Muscle layer of colon (tissue), 2 donors: ENCODE data around the gene QRFP.
"Not testable (repeated sequence)": the region's sequence is repeated elsewhere in the genome, so short reads cannot be mapped to it uniquely, and the experiment has no call there.

Source experiments
- H3K27ac ChIP-seq: one replicate; pipeline ENCODE4 v1.7.0; 2013; ENCODE audit warnings: low read depth, mild to moderate bottlenecking, low read length, moderate library complexity
- H3K27me3 ChIP-seq, 2 donors: one replicate each; pipeline ENCODE4 v1.7.0; 2013; ENCODE audit warnings: low read length in 2 of 2, mild to moderate bottlenecking in 2 of 2; ENCODE audit not compliant: insufficient read depth in 2 of 2, control insufficient read depth in 1 of 2
- H3K36me3 ChIP-seq: one replicate; pipeline ENCODE4 v1.7.0; 2013; ENCODE audit warnings: mild to moderate bottlenecking, low read length; ENCODE audit not compliant: insufficient read depth
- H3K4me1 ChIP-seq: one replicate; pipeline ENCODE4 v1.7.0; 2013; ENCODE audit warnings: mild to moderate bottlenecking, low read length; ENCODE audit not compliant: insufficient read depth
- H3K4me3 ChIP-seq, 2 donors: one replicate each; pipeline ENCODE4 v1.7.0; 2013; ENCODE audit warnings: low read length in 2 of 2, low read depth in 1 of 2, mild to moderate bottlenecking in 1 of 2, moderate library complexity in 1 of 2
- H3K9ac ChIP-seq: one replicate; pipeline ENCODE4 v1.7.0; 2013; ENCODE audit warnings: low read length
- H3K9me3 ChIP-seq: one replicate; pipeline ENCODE4 v1.7.0; 2013; ENCODE audit warnings: mild to moderate bottlenecking, low read length
- donor health status: abdominal sarcoma.
- donor health status: Adenocarcinoma of cecum.

QRFP gene

GRCh38 chr9:130914417-130915095 lies 17.9 kb upstream of the QRFP start:
- Histone ChIP-seq H3K4me1 (no peaks in the 10 kb centered on the region), H3K27me3 (peaks cover 0 to 9% of the 10 kb centered on the region in 2 donors), H3K9me3 (no peaks in the 10 kb centered on the region), H3K9ac (no peak overlapping the region), H3K27ac (no peak overlapping the region), H3K4me3 (no peak overlapping the region), H3K36me3 (no peaks in the 10 kb centered on the region)

GRCh38 chr9:130913599-130914416 lies 17.2 kb upstream of the QRFP start:
- no peak overlapping the region for H3K27ac ChIP-seq

GRCh38 chr9:130912932-130913598 lies 16.5 kb upstream of the QRFP start:
- peak overlapping the region in 1 of 2 donors; percentile 5 for H3K4me3 ChIP-seq
- no peak overlapping the region for H3K27ac ChIP-seq
- H3K9ac ChIP-seq = no peak overlapping the region
- no peaks in the 10 kb centered on the region for H3K36me3 ChIP-seq
- H3K27me3 ChIP-seq = peaks cover 0 to 4% of the 10 kb centered on the region in 2 donors
- H3K9me3 ChIP-seq = no peaks in the 10 kb centered on the region
- H3K4me1 ChIP-seq = no peaks in the 10 kb centered on the region

More at GRCh38 chr9:130913599-130914416, 17.2 kb upstream of the QRFP start:
- H3K9ac ChIP-seq = no peak overlapping the region
- peak overlapping the region in 1 of 2 donors; percentile 5 for H3K4me3 ChIP-seq
- peaks cover 0 to 4% of the 10 kb centered on the region in 2 donors for H3K27me3 ChIP-seq
- no peaks in the 10 kb centered on the region for H3K36me3 ChIP-seq
- no peaks in the 10 kb centered on the region for H3K4me1 ChIP-seq
- H3K9me3 ChIP-seq = no peaks in the 10 kb centered on the region

GRCh38 chr9:130911254-130912049 lies 14.8 kb upstream of the QRFP start:
- Histone ChIP-seq H3K9ac (no peak overlapping the region), H3K36me3 (no peaks in the 10 kb centered on the region), H3K27ac (no peak overlapping the region), H3K27me3 (peaks cover 0 to 4% of the 10 kb centered on the region in 2 donors), H3K4me3 (no peak overlapping the region), H3K9me3 (no peaks in the 10 kb centered on the region), H3K4me1 (no peaks in the 10 kb centered on the region)

- H3K9me3 ChIP-seq, H3K4me1 ChIP-seq, H3K27me3 ChIP-seq, H3K36me3 ChIP-seq, H3K27ac ChIP-seq, H3K4me3 ChIP-seq, H3K9ac ChIP-seq: not testable (repeated sequence)
These were observed 14.1 kb upstream of the QRFP start for GRCh38 chr9:130910670-130911069.

GRCh38 chr9:130910041-130910440 lies 13.4 kb upstream of the QRFP start:
- H3K4me1 ChIP-seq, H3K36me3 ChIP-seq, H3K27me3 ChIP-seq, H3K9me3 ChIP-seq, H3K4me3 ChIP-seq, H3K9ac ChIP-seq, H3K27ac ChIP-seq: not testable (repeated sequence)

GRCh38 chr9:130908878-130909355 lies 12.3 kb upstream of the QRFP start:
- no peaks in the 10 kb centered on the region for H3K4me1 ChIP-seq
- no peak overlapping the region for H3K9ac ChIP-seq
- no peaks in the 10 kb centered on the region for H3K9me3 ChIP-seq
- H3K27ac ChIP-seq = no peak overlapping the region
- no peaks in the 10 kb centered on the region for H3K36me3 ChIP-seq
- H3K27me3 ChIP-seq = peaks cover 0 to 10% of the 10 kb centered on the region in 2 donors
- no peak overlapping the region for H3K4me3 ChIP-seq

- Histone ChIP-seq H3K4me1 (no peaks in the 10 kb centered on the region), H3K36me3 (no peaks in the 10 kb centered on the region), H3K9ac (no peak overlapping the region), H3K4me3 (no peak overlapping the region), H3K27ac (no peak overlapping the region), H3K9me3 (no peaks in the 10 kb centered on the region), H3K27me3 (peaks cover 0 to 16% of the 10 kb centered on the region in 2 donors)
These were observed 11.7 kb upstream of the QRFP start for GRCh38 chr9:130908146-130908877.

- Histone ChIP-seq H3K4me3 (no peak overlapping the region), H3K9me3 (no peaks in the 10 kb centered on the region), H3K27ac (no peak overlapping the region), H3K4me1 (no peaks in the 10 kb centered on the region), H3K27me3 (peaks cover 4 to 30% of the 10 kb centered on the region in 2 donors), H3K9ac (no peak overlapping the region), H3K36me3 (no peaks in the 10 kb centered on the region)
These were observed 10.3 kb upstream of the QRFP start for GRCh38 chr9:130906735-130907416.
